GM21529 (cell line): ENCODE data around the gene KIF26B.

ENCODE experiments used
- ATAC-seq: cut with Tn5 transposase; IDR thresholded peaks from one replicate; pipeline ENCODE4 v1.9.1; 2021; ENCODE audit not compliant: unreplicated experiment

The KIF26B gene

GRCh38 chr1:245270972-245271371, 116.2 kb downstream of the KIF26B start:
- no peak for ATAC-seq

GRCh38 chr1:245272676-245273075, 117.9 kb downstream of the KIF26B start:
- no peak for ATAC-seq

GRCh38 chr1:245276445-245276844, 121.7 kb downstream of the KIF26B start:
- no peak for ATAC-seq

GRCh38 chr1:245277276-245277675, 122.5 kb downstream of the KIF26B start:
- ATAC-seq = no peak

GRCh38 chr1:245278846-245279245, 124.1 kb downstream of the KIF26B start:
- ATAC-seq = no peak

GRCh38 chr1:245279346-245279745, 124.6 kb downstream of the KIF26B start:
- ATAC-seq = no peak

- no peak for ATAC-seq
Measured at GRCh38 chr1:245283001-245283400, 128.2 kb downstream of the KIF26B start.

- no peak for ATAC-seq
Measured at GRCh38 chr1:245285168-245285567, 130.4 kb downstream of the KIF26B start.

GRCh38 chr1:245288796-245289195, 134.0 kb downstream of the KIF26B start:
- no peak for ATAC-seq

GRCh38 chr1:245290836-245291235, 136.1 kb downstream of the KIF26B start:
- no peak for ATAC-seq

GRCh38 chr1:245291351-245291750, 136.6 kb downstream of the KIF26B start:
- no peak for ATAC-seq

GRCh38 chr1:245292141-245292540, 137.4 kb downstream of the KIF26B start:
- ATAC-seq = no peak

- no peak for ATAC-seq
Measured at GRCh38 chr1:245292553-245292952, 137.8 kb downstream of the KIF26B start.

- no peak for ATAC-seq
Measured at GRCh38 chr1:245294020-245294419, 139.2 kb downstream of the KIF26B start.

- no peak for ATAC-seq
Measured at GRCh38 chr1:245298781-245299180, 144.0 kb downstream of the KIF26B start.

GRCh38 chr1:245301162-245301580, 146.4 kb downstream of the KIF26B start:
- no peak for ATAC-seq

- no peak for ATAC-seq
Measured at GRCh38 chr1:245301921-245302320, 147.1 kb downstream of the KIF26B start.

GRCh38 chr1:245304698-245305097, 149.9 kb downstream of the KIF26B start:
- no peak for ATAC-seq

GRCh38 chr1:245306020-245306419, 151.2 kb downstream of the KIF26B start:
- ATAC-seq = no peak

GRCh38 chr1:245306628-245307410, 152.0 kb downstream of the KIF26B start:
- ATAC-seq = no peak

GRCh38 chr1:245310571-245311531, 156.1 kb downstream of the KIF26B start:
- peak; percentile 72 for ATAC-seq
